ENCODE results near the gene HNRNPL.
"Not testable (repeated sequence)": the region's sequence is repeated elsewhere in the genome, so short reads cannot be mapped to it uniquely, and the experiment has no call there.

Gene HNRNPL

DNA sequence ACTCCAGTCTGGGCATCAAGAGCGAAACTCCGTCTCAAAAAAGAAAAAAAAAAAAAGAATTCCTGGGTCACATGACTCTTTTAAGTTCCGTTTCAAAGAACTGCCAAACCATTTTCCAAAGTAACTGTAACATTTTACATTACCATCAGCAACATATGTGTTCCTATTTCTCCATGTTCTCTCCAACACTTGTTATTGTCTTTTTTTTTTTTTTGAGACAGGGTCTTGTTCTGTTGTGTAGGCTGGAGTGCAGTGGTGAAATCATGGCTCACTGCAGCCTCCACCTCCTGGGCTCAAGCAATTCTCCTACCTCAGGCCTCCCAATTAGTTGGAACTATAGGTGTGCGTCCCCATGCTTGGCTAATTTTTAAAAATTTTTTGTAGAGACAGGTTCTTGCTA, 54.2 kb downstream of the HNRNPL start:
- TF ChIP-seq POLR2A (IDR thresholded peaks at IDR 0.05; ENCODE audit: extremely low read depth, insufficient read length) (no peak), MYC (IDR thresholded peaks at IDR 0.05; ENCODE audit: low read depth, low read length) (no peak)
- TF ChIP-seq, protein P1, sequence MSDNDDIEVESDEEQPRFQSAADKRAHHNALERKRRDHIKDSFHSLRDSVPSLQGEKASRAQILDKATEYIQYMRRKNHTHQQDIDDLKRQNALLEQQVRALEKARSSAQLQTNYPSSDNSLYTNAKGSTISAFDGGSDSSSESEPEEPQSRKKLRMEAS (IDR thresholded peaks at IDR 0.05; ENCODE audit: low read depth, low read length): no peak
- TF ChIP-seq, protein P2, sequence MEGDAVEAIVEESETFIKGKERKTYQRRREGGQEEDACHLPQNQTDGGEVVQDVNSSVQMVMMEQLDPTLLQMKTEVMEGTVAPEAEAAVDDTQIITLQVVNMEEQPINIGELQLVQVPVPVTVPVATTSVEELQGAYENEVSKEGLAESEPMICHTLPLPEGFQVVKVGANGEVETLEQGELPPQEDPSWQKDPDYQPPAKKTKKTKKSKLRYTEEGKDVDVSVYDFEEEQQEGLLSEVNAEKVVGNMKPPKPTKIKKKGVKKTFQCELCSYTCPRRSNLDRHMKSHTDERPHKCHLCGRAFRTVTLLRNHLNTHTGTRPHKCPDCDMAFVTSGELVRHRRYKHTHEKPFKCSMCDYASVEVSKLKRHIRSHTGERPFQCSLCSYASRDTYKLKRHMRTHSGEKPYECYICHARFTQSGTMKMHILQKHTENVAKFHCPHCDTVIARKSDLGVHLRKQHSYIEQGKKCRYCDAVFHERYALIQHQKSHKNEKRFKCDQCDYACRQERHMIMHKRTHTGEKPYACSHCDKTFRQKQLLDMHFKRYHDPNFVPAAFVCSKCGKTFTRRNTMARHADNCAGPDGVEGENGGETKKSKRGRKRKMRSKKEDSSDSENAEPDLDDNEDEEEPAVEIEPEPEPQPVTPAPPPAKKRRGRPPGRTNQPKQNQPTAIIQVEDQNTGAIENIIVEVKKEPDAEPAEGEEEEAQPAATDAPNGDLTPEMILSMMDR (IDR thresholded peaks at IDR 0.05; ENCODE audit: low read depth, low read length): no peak
- DNase-seq (ENCODE audit: low read depth): no peak
- no peak overlapping the region for H3K4me3 ChIP-seq (ENCODE audit: low read depth, low read length)

DNA sequence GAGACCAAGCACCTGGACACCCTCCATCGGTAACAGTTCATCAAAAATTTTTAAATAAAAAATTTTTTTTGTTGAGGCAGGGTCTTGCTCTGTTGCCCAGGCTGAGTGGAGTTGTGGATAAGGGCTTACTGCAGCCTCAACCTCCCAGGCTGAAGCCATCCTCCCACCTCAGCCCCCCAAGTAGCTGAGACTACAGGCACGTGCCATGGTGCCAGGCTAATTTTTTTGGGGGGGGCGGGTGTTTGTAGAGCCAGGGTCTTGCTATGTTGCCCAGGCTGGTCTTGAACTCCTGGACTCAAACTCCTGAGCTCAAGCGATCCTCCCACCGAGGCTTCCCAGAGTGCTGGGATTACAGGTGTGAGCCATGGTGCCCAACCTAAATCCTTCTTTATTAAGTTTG, 56.1 kb downstream of the HNRNPL start:
- TF ChIP-seq POLR2A (IDR thresholded peaks at IDR 0.05; ENCODE audit: extremely low read depth, insufficient read length) (no peak), MYC (IDR thresholded peaks at IDR 0.05; ENCODE audit: low read depth, low read length) (no peak)
- TF ChIP-seq, protein P2 (IDR thresholded peaks at IDR 0.05; ENCODE audit: low read depth, low read length): no peak
- TF ChIP-seq, protein P1 (IDR thresholded peaks at IDR 0.05; ENCODE audit: low read depth, low read length): no peak
- DNase-seq (ENCODE audit: low read depth): no peak
- no peak overlapping the region for H3K4me3 ChIP-seq (ENCODE audit: low read depth, low read length)

DNA sequence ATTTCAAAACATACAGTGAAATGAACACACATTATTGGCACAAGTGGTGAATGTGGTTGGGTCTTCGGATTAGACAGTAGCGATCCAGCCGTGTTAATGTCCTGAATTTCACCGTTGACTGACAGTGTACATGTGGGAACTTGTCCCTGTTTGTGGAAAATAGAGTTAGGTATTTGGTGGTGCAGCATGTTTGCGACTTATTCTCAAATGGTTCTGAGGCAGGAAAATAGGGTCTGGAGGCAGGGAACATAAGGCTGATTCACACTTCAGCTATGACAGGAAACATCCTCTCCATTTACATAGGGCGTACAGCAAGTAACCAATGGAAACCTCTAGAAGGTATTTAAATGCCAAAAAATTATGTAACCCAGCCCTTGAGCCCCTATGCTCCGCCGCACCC, 56.6 kb downstream of the HNRNPL start:
- no peak for DNase-seq (ENCODE audit: low read depth)
- no peak for TF ChIP-seq POLR2A (IDR thresholded peaks at IDR 0.05; ENCODE audit: extremely low read depth, insufficient read length)
- no peak for TF ChIP-seq MYC (IDR thresholded peaks at IDR 0.05; ENCODE audit: low read depth, low read length)
- TF ChIP-seq, protein P1 (IDR thresholded peaks at IDR 0.05; ENCODE audit: low read depth, low read length): no peak
- TF ChIP-seq, protein P2 (IDR thresholded peaks at IDR 0.05; ENCODE audit: low read depth, low read length): no peak
- no peak overlapping the region for H3K4me3 ChIP-seq (ENCODE audit: low read depth, low read length)

DNA sequence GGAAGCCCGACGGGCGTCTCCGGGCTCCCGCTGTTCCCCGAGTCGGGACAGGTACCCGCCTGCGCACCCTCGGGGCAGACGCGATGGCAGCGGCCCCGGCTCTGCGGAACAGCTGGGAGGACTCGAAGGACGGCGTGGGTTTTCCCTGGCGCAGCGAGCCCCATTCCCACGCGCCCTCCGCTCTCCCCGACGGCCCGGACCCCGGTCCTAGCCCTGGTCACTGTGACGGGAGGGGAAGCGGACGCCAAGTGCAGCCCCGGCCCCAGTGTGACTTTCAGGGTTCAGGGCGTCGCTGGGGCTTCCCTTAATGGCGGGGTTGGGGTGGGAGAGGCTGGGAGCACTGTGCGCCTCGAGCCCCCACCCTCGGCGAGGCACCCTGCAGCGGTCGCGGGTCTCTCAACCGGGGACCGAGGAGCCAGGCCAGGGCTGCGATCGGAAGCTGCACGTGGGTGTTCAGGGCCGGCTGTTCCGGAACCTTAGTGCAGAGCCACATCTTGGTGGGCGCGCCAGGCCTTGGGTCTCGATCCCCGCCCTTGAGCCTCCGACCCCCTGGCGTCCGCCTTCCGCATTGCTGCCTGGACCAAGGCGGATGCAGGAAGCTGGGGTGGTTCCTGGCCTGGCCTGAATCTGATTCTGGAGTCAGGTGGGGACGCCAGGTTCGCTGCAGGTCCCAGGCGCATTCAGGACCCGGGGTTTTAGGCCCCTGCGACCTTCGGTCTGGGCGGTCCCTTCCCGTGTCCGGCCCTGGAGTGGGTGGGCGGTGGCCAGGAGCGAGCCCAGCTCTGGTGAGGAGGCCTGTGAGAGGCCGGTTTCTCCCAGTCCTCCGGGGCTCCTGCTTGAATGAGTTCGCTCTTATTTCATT, 57.3 kb downstream of the HNRNPL start:
- H3K4me3 ChIP-seq (ENCODE audit: low read depth, low read length): no peak overlapping the region
- no peak for TF ChIP-seq MYC (IDR thresholded peaks at IDR 0.05; ENCODE audit: low read depth, low read length)
- TF ChIP-seq POLR2A (IDR thresholded peaks at IDR 0.05; ENCODE audit: extremely low read depth, insufficient read length): no peak
- TF ChIP-seq, protein P1 (IDR thresholded peaks at IDR 0.05; ENCODE audit: low read depth, low read length): no peak
- TF ChIP-seq, protein P2 (IDR thresholded peaks at IDR 0.05; ENCODE audit: low read depth, low read length): no peak
- no peak for DNase-seq (ENCODE audit: low read depth)

DNA sequence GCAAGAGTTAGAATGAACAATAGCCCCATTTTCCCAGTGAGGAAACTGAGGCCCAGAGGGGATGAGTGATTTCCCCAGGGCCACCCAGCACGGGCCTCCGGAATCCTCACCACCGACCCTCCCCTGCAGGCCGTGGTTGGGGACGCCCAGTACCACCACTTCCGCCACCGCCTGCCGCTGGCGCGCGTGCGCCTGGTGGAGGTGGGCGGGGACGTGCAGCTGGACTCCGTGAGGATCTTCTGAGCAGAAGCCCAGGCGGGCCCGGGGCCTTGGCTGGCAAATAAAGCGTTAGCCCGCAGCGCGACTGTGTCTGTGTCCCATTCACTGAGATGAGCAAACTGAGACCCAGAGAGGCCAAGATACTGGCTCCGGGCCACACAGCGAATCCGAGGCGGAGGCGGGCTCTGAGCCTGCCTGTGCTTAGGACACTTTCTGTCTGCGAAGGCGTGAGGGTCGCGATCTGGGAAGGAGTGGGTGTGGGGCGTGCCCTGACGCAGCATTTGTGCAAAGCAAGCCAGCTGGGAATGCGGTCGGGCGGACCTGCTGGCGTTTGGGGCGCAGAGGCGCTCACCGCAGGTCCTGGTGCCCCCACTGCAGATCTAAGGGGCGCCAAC, 58.2 kb downstream of the HNRNPL start:
- H3K4me3 ChIP-seq (ENCODE audit: low read depth, low read length); DNase-seq (ENCODE audit: low read depth): not testable (repeated sequence)

DNA sequence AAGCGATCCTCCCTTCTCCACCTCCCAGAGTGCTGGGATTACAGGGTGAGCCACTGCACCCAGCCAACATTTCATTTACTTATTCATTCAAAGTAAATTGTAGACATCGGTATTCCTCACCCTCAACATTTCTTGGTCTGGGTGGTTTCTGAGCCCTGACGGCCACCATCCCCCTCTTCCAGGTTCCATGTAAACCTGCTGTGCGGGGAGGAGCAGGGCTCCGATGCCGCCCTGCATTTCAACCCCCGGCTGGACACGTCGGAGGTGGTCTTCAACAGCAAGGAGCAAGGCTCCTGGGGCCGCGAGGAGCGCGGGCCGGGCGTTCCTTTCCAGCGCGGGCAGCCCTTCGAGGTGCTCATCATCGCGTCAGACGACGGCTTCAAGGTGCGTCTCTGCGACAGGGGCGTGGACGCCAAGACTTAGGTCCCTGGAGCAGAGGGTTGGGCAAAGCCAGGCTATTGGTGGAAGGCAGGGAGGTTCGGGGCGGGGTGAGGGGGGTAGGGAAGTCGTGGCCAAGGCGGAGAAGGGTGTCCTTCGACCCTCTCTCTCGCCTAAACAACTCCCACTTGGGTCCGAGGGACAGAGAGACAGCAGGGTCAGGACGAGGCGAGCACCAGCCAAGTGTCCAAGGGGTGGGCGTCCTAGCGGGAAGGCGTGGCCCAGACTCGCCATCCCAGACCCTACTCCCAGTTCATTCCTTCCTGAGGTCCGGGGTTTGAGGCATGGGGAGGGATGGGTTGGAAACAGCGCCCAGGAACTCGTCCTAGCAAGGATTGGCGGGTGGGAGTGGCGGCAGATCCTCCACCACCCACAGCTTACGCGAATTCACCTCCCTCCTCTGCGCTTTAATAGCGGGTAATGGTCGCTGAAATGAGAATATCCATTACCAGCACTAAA, 59.0 kb downstream of the HNRNPL start:
- DNase-seq (ENCODE audit: low read depth); H3K4me3 ChIP-seq (ENCODE audit: low read depth, low read length): not testable (repeated sequence)
